H1 (cell line): Measurements from ENCODE around the gene RNF212. TPM values are rescaled to one million over a fixed set of nuclear protein-coding genes. Genes with fewer than 3 reads are reported as not detected.

Experiments
- CEBPB ChIP-seq: IDR thresholded peaks from 2 replicates; pipeline ENCODE4 v1.6.1; 2012; ENCODE audit warnings: low read depth, low read length
- CHD2 ChIP-seq: IDR thresholded peaks from 2 replicates; pipeline ENCODE4 v1.6.1; 2012; ENCODE audit warnings: low read length, improper control_type of control experiment
- E2F6 ChIP-seq: IDR thresholded peaks from 2 replicates; pipeline ENCODE4 v1.6.1; 2012; ENCODE audit warnings: inconsistent platforms
- EGR1 ChIP-seq: IDR thresholded peaks from 2 replicates; pipeline ENCODE4 v1.6.1; 2011; ENCODE audit warnings: low read depth, low read length, borderline replicate concordance
- EP300 ChIP-seq, 2 experiments: IDR thresholded peaks; 1 replicate in 1 of 2; 2 replicates in 1 of 2; pipeline ENCODE4 v1.6.1; 2011 to 2012; ENCODE audit warnings: low read depth in 2 of 2, low read length in 2 of 2, mild to moderate bottlenecking in 2 of 2, borderline replicate concordance in 1 of 2, inconsistent platforms in 1 of 2, moderate library complexity in 1 of 2
- GABPA ChIP-seq: IDR thresholded peaks from 2 replicates; pipeline ENCODE4 v1.6.1; 2011; ENCODE audit warnings: mild to moderate bottlenecking, low read length, moderate library complexity, borderline replicate concordance; ENCODE audit not compliant: insufficient read depth
- JUND ChIP-seq: IDR thresholded peaks from 2 replicates; pipeline ENCODE4 v1.6.1; 2011; ENCODE audit warnings: mild to moderate bottlenecking, improper control_type of control experiment, low read length
- KDM1A ChIP-seq: fragments of 200-600, 300-600 bp; sonication (generic); IDR thresholded peaks from 2 replicates; pipeline ENCODE4 v1.7.1; 2016; ENCODE audit warnings: mild to moderate bottlenecking, low read length, borderline replicate concordance
- SP2 ChIP-seq: IDR thresholded peaks from 2 replicates; pipeline ENCODE4 v1.6.1; 2012; ENCODE audit warnings: mild to moderate bottlenecking, low read length, inconsistent platforms
- TAF7 ChIP-seq: optimal IDR thresholded peaks from 2 replicates; pipeline ENCODE3; 2011; ENCODE audit warnings: low read depth, mild to moderate bottlenecking, inconsistent platforms, low read length, moderate library complexity, borderline replicate concordance
- TBP ChIP-seq: IDR thresholded peaks from 2 replicates; pipeline ENCODE4 v1.6.1; 2011; ENCODE audit warnings: low read depth, low read length, improper control_type of control experiment
- polyA plus RNA-seq, 7 experiments: library from polyadenylated mRNA; depleted of rRNA in 3 of 7; stranded (reverse) in 5 of 7; unstranded in 2 of 7; fragments of >200 nt in 5 of 7; fragments of 200-250 nt in 2 of 7; gene quantifications; 1 replicate in 5 of 7; 2 replicates in 1 of 7; 4 replicates in 1 of 7; pipeline versions ENCODE4 v1.2.1 to v1.2.3, GENCODE V29; 2011 to 2013; ENCODE audit warnings: missing spikeins in 2 of 7, mixed read lengths in 2 of 7
- total RNA-seq: library from RNA; stranded (reverse); fragmentation: NEBNext Ultra II Directional; extraction: Animal tissue kit (Norgen Biotek cat#: 25700); gene quantifications from 2 replicates; pipeline ENCODE4 v1.2.1, GENCODE V29; 2021
- TF ChIP-seq, protein P1 (sequence below): fragments of 300-600 bp; sonication (generic); IDR thresholded peaks from 2 replicates; pipeline ENCODE4 v1.7.1; 2012; ENCODE audit warnings: low read length, moderate library complexity, mild to moderate bottlenecking, inconsistent platforms; ENCODE audit not compliant: insufficient replicate concordance

RNF212 gene
- total and polyA plus RNA-seq, 2 of the 8 experiments (the other 6 are each of a cell fraction or from before 2014, with no cell fraction given), result 3.4 to 5.4 TPM

DNA sequence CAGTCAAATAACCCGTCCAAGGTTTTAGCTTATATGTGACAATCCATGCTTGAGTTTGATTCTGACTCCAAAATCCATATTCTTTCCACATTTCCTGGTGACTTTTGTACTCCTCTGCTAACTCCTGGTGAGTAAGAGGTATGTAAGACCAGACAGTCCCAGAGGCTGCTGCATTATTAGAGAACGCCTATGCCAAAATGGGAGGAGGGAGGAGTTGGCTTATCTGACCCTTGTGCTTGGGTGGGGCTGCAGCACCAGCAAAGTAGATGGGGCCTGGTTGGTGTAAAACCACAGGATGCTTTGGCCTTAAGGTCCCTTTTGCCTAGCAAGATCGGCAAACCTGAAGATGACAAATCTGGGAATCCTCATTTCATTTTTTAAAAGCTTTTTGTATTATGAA is 9.1 kb upstream of the RNF212 start (continued):
- TF ChIP-seq, protein P1, sequence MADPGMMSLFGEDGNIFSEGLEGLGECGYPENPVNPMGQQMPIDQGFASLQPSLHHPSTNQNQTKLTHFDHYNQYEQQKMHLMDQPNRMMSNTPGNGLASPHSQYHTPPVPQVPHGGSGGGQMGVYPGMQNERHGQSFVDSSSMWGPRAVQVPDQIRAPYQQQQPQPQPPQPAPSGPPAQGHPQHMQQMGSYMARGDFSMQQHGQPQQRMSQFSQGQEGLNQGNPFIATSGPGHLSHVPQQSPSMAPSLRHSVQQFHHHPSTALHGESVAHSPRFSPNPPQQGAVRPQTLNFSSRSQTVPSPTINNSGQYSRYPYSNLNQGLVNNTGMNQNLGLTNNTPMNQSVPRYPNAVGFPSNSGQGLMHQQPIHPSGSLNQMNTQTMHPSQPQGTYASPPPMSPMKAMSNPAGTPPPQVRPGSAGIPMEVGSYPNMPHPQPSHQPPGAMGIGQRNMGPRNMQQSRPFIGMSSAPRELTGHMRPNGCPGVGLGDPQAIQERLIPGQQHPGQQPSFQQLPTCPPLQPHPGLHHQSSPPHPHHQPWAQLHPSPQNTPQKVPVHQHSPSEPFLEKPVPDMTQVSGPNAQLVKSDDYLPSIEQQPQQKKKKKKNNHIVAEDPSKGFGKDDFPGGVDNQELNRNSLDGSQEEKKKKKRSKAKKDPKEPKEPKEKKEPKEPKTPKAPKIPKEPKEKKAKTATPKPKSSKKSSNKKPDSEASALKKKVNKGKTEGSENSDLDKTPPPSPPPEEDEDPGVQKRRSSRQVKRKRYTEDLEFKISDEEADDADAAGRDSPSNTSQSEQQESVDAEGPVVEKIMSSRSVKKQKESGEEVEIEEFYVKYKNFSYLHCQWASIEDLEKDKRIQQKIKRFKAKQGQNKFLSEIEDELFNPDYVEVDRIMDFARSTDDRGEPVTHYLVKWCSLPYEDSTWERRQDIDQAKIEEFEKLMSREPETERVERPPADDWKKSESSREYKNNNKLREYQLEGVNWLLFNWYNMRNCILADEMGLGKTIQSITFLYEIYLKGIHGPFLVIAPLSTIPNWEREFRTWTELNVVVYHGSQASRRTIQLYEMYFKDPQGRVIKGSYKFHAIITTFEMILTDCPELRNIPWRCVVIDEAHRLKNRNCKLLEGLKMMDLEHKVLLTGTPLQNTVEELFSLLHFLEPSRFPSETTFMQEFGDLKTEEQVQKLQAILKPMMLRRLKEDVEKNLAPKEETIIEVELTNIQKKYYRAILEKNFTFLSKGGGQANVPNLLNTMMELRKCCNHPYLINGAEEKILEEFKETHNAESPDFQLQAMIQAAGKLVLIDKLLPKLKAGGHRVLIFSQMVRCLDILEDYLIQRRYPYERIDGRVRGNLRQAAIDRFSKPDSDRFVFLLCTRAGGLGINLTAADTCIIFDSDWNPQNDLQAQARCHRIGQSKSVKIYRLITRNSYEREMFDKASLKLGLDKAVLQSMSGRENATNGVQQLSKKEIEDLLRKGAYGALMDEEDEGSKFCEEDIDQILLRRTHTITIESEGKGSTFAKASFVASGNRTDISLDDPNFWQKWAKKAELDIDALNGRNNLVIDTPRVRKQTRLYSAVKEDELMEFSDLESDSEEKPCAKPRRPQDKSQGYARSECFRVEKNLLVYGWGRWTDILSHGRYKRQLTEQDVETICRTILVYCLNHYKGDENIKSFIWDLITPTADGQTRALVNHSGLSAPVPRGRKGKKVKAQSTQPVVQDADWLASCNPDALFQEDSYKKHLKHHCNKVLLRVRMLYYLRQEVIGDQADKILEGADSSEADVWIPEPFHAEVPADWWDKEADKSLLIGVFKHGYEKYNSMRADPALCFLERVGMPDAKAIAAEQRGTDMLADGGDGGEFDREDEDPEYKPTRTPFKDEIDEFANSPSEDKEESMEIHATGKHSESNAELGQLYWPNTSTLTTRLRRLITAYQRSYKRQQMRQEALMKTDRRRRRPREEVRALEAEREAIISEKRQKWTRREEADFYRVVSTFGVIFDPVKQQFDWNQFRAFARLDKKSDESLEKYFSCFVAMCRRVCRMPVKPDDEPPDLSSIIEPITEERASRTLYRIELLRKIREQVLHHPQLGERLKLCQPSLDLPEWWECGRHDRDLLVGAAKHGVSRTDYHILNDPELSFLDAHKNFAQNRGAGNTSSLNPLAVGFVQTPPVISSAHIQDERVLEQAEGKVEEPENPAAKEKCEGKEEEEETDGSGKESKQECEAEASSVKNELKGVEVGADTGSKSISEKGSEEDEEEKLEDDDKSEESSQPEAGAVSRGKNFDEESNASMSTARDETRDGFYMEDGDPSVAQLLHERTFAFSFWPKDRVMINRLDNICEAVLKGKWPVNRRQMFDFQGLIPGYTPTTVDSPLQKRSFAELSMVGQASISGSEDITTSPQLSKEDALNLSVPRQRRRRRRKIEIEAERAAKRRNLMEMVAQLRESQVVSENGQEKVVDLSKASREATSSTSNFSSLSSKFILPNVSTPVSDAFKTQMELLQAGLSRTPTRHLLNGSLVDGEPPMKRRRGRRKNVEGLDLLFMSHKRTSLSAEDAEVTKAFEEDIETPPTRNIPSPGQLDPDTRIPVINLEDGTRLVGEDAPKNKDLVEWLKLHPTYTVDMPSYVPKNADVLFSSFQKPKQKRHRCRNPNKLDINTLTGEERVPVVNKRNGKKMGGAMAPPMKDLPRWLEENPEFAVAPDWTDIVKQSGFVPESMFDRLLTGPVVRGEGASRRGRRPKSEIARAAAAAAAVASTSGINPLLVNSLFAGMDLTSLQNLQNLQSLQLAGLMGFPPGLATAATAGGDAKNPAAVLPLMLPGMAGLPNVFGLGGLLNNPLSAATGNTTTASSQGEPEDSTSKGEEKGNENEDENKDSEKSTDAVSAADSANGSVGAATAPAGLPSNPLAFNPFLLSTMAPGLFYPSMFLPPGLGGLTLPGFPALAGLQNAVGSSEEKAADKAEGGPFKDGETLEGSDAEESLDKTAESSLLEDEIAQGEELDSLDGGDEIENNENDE, result no peak
- TF ChIP-seq CEBPB (no peak), SP2 (no peak), E2F6 (no peak), CHD2 (no peak), EP300 (IDR thresholded peaks at IDR 0.05; ENCODE audit: borderline replicate concordance in 1 of 2, low read depth in 2 of 2, low read length in 2 of 2) (no peak), KDM1A (no peak), JUND (no peak), GABPA (no peak), EGR1 (no peak), TBP (no peak), TAF7 (no peak)
